Small intestine (tissue), 7 donors: ENCODE measurements around the gene IL1RAPL1. TPM values are rescaled to one million over a fixed set of nuclear protein-coding genes. Genes with fewer than 3 reads are reported as not detected.

Experiments used
- DNase-seq, 2 donors: peaks; one replicate each; pipeline versions ENCODE4 v3.0.0 to v3.0.0-alpha.2; 2013
- FAIRE-seq: peaks from 2 replicates; lab custom pipeline; 2012; peaks lifted over from hg19 to GRCh38; lab: Jason Lieb, UNC
- H3K27ac ChIP-seq, 3 donors: one replicate each; pipeline ENCODE4 v1.5.1; 2013; ENCODE audit warnings: low read length in 2 of 3, mild to moderate bottlenecking in 2 of 3, control low read depth in 1 of 3, inconsistent platforms in 1 of 3, low read depth in 1 of 3, moderate library complexity in 1 of 3
- H3K27me3 ChIP-seq, 3 donors: one replicate each; pipeline ENCODE4 v1.6.1; 2013; ENCODE audit warnings: low read length in 3 of 3, inconsistent platforms in 1 of 3; ENCODE audit not compliant: control insufficient read depth in 3 of 3, insufficient read depth in 3 of 3
- H3K36me3 ChIP-seq, 3 donors: one replicate each; pipeline ENCODE4 v1.6.1; 2013; ENCODE audit warnings: low read length in 3 of 3, inconsistent platforms in 1 of 3, low read depth in 1 of 3, mild to moderate bottlenecking in 1 of 3, moderate library complexity in 1 of 3; ENCODE audit not compliant: control insufficient read depth in 3 of 3, insufficient read depth in 2 of 3
- H3K4me1 ChIP-seq, 3 donors: one replicate each; pipeline ENCODE4 v1.6.1; 2013; ENCODE audit warnings: low read length in 2 of 3, inconsistent platforms in 1 of 3, low read depth in 1 of 3, mild to moderate bottlenecking in 1 of 3, moderate library complexity in 1 of 3; ENCODE audit not compliant: control insufficient read depth in 3 of 3, insufficient read depth in 2 of 3
- H3K4me3 ChIP-seq, 3 donors: one replicate each; pipeline ENCODE4 v1.5.1; 2013; ENCODE audit warnings: low read length in 3 of 3, control low read depth in 1 of 3, inconsistent platforms in 1 of 3, low read depth in 1 of 3, mild to moderate bottlenecking in 1 of 3, moderate library complexity in 1 of 3
- H3K9me3 ChIP-seq, 2 donors: one replicate each; pipeline ENCODE4 v1.6.1; 2013; ENCODE audit warnings: low read depth in 1 of 2, low read length in 1 of 2; ENCODE audit not compliant: control insufficient read depth in 2 of 2, insufficient read depth in 1 of 2
- WGBS, 3 donors: extraction: QIAGEN DNeasy Blood & Tissue Kit; methylation state at CpG; one replicate each; pipeline ENCODE4 v1.1.7; 2013; 5-methylcytosine and 5-hydroxymethylcytosine counted together
- polyA plus RNA-seq, 4 donors: library from polyadenylated mRNA; stranded (reverse) in 3 of 4; unstranded in 1 of 4; fragments of 200-250 nt in 3 of 4; fragments of 120-200 nt in 1 of 4; gene quantifications; one replicate each; pipeline versions ENCODE4 v1.2.1 to v1.2.3, GENCODE V29; 2013
- donor health status: healthy with polysubstance abuse.
- donor health status: control.
- donor health status: control.
- donor health status: Bipolar disorder and iron deficiency.
- donor health status: healthy.

Gene IL1RAPL1
- polyA plus RNA-seq, 4 donors, result 0.04 to 0.27 TPM; not detected in 2

- Histone ChIP-seq H3K4me3 (no peak overlapping the region), H3K27ac (no peak overlapping the region), H3K9me3 (no peaks in the 10 kb centered on the region), H3K4me1 (no peaks in the 10 kb centered on the region), H3K27me3 (no peaks in the 10 kb centered on the region), H3K36me3 (no peaks in the 10 kb centered on the region)
- DNase-seq, result no peak
- no peak for FAIRE-seq
Observed at GRCh38 chrX:29661290-29661689, 1074.0 kb downstream of the IL1RAPL1 start.

- H3K27me3 ChIP-seq, result no peaks in the 10 kb centered on the region
- no peak overlapping the region for H3K27ac ChIP-seq
- no peak overlapping the region for H3K4me3 ChIP-seq
- H3K36me3 ChIP-seq, result no peaks in the 10 kb centered on the region
- no peaks in the 10 kb centered on the region for H3K4me1 ChIP-seq
- no peak for DNase-seq
- no peaks in the 10 kb centered on the region for H3K9me3 ChIP-seq
- no peak for FAIRE-seq
Observed at GRCh38 chrX:29662101-29662500, 1074.9 kb downstream of the IL1RAPL1 start.

- Histone ChIP-seq H3K4me1 (no peaks in the 10 kb centered on the region), H3K9me3 (no peaks in the 10 kb centered on the region), H3K4me3 (no peak overlapping the region), H3K27me3 (no peaks in the 10 kb centered on the region), H3K36me3 (no peaks in the 10 kb centered on the region), H3K27ac (no peak overlapping the region)
- DNase-seq (peak in 1 of 2 donors; percentile 0), FAIRE-seq (no peak)
- WGBS, 3 donors, result 37 to 47% (median 41%) methylated on average over 4 of the region's 4 CpGs
Observed at GRCh38 chrX:29662759-29663503, 1075.7 kb downstream of the IL1RAPL1 start.

- no peak for FAIRE-seq
- 69 to 92% (median 87%) methylated on average over 1 of the region's 1 CpG for WGBS, 3 donors
- no peak overlapping the region for H3K27ac ChIP-seq
Observed at GRCh38 chrX:29665532-29665931, 1078.3 kb downstream of the IL1RAPL1 start.

GRCh38 chrX:29666366-29666765 lies 1079.1 kb downstream of the IL1RAPL1 start:
- Histone ChIP-seq H3K4me3 (no peak overlapping the region), H3K27ac (no peak overlapping the region), H3K36me3 (no peaks in the 10 kb centered on the region), H3K27me3 (no peaks in the 10 kb centered on the region), H3K9me3 (no peaks in the 10 kb centered on the region), H3K4me1 (no peaks in the 10 kb centered on the region)
- WGBS, 3 donors, result 79 to 92% (median 88%) methylated on average over 5 of the region's 5 CpGs
- DNase-seq (no peak), FAIRE-seq (no peak)

More at GRCh38 chrX:29665532-29665931, 1078.3 kb downstream of the IL1RAPL1 start:
- Histone ChIP-seq H3K36me3 (no peaks in the 10 kb centered on the region), H3K9me3 (no peaks in the 10 kb centered on the region), H3K27me3 (no peaks in the 10 kb centered on the region), H3K4me3 (no peak overlapping the region), H3K4me1 (no peaks in the 10 kb centered on the region)
- DNase-seq, result no peak

GRCh38 chrX:29671421-29671820 lies 1084.2 kb downstream of the IL1RAPL1 start:
- Histone ChIP-seq H3K4me1 (no peaks in the 10 kb centered on the region), H3K9me3 (peaks cover 0 to 1% of the 10 kb centered on the region in 2 donors), H3K27ac (no peak overlapping the region), H3K36me3 (no peaks in the 10 kb centered on the region), H3K4me3 (no peak overlapping the region), H3K27me3 (no peaks in the 10 kb centered on the region)
- DNase-seq (no peak), FAIRE-seq (no peak)
- WGBS, 3 donors, result 85 to 93% (median 88%) methylated on average over 5 of the region's 5 CpGs

GRCh38 chrX:29687687-29688086 lies 1100.4 kb downstream of the IL1RAPL1 start:
- Histone ChIP-seq H3K4me3 (no peak overlapping the region), H3K27me3 (no peaks in the 10 kb centered on the region), H3K27ac (no peak overlapping the region), H3K4me1 (no peaks in the 10 kb centered on the region), H3K9me3 (no peaks in the 10 kb centered on the region), H3K36me3 (no peaks in the 10 kb centered on the region)
- FAIRE-seq (no peak), DNase-seq (no peak)

- FAIRE-seq (no peak), DNase-seq (no peak)
- Histone ChIP-seq H3K27me3 (no peaks in the 10 kb centered on the region), H3K27ac (no peak overlapping the region), H3K9me3 (no peaks in the 10 kb centered on the region), H3K4me1 (no peaks in the 10 kb centered on the region), H3K36me3 (no peaks in the 10 kb centered on the region), H3K4me3 (no peak overlapping the region)
- WGBS, 3 donors, result 79 to 90% (median 80%) methylated on average over 3 of the region's 3 CpGs
Observed at GRCh38 chrX:29690061-29690460, 1102.8 kb downstream of the IL1RAPL1 start.

- WGBS, 3 donors, result 47 to 85% (median 63%) methylated on average over 3 of the region's 3 CpGs
- no peak for DNase-seq
- no peak overlapping the region for H3K4me3 ChIP-seq
- no peaks in the 10 kb centered on the region for H3K9me3 ChIP-seq
- H3K27me3 ChIP-seq, result no peaks in the 10 kb centered on the region
- no peak for FAIRE-seq
- no peak overlapping the region for H3K27ac ChIP-seq
- H3K4me1 ChIP-seq, result no peaks in the 10 kb centered on the region
- no peaks in the 10 kb centered on the region for H3K36me3 ChIP-seq
Observed at GRCh38 chrX:29691044-29691443, 1103.8 kb downstream of the IL1RAPL1 start.
